Activated T-cell treated with anti-CD3 and anti-CD28 coated beads, Interleukin-2, amount 50 U/mL, for 24 hours (primary cell): Measurements from ENCODE around the gene ACER2.

Experiments used
- DNase-seq: peaks from one replicate; pipeline ENCODE4 v3.0.0-alpha.2; 2020
- H3K27ac Mint-ChIP-seq: 2 replicates; pipeline ENCODE4 v1.8.0; 2020; ENCODE audit warnings: mild to moderate bottlenecking, mixed read lengths
- H3K27me3 Mint-ChIP-seq: 2 replicates; pipeline ENCODE4 v1.8.0; 2020; ENCODE audit warnings: mixed read lengths
- H3K36me3 Mint-ChIP-seq: 2 replicates; pipeline ENCODE4 v1.8.0; 2020; ENCODE audit warnings: low read depth, mixed read lengths
- H3K4me1 Mint-ChIP-seq: 2 replicates; pipeline ENCODE4 v1.8.0; 2020; ENCODE audit warnings: low read depth, mixed read lengths
- H3K4me3 Mint-ChIP-seq: 2 replicates; pipeline ENCODE4 v1.8.0; 2020; ENCODE audit warnings: mild to moderate bottlenecking, moderate library complexity, mixed read lengths
- H3K9me3 Mint-ChIP-seq: 2 replicates; pipeline ENCODE4 v1.8.0; 2020; ENCODE audit warnings: mixed read lengths

ACER2 gene

DNA sequence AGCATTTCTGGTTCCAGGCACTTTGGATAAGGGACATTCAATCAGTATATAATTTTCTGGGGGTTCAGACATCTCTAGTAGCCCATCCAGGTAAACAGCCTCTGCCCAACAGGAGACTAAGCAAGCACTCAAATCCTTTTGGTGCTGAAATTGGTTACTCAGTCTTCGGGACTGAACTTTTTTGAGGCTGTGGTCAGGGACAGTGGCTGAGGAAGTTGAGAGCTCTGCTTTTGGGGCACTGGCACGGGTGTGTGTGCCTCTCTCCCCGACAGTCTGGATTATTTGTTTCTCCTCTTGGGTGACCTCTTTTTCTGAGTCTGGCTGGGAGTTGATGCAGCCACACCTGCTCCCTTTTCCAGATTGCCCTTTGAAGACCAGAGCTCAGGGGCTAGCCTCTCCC, 47.6 kb downstream of the ACER2 start:
- H3K4me1 Mint-ChIP-seq = peaks cover 8% of the 10 kb centered on the region
- no peaks in the 10 kb centered on the region for H3K9me3 Mint-ChIP-seq
- H3K27me3 Mint-ChIP-seq = no peaks in the 10 kb centered on the region
- H3K36me3 Mint-ChIP-seq = peaks cover 2% of the 10 kb centered on the region
- H3K27ac Mint-ChIP-seq = no peak overlapping the region
- H3K4me3 Mint-ChIP-seq = no peak overlapping the region
- no peak for DNase-seq

DNA sequence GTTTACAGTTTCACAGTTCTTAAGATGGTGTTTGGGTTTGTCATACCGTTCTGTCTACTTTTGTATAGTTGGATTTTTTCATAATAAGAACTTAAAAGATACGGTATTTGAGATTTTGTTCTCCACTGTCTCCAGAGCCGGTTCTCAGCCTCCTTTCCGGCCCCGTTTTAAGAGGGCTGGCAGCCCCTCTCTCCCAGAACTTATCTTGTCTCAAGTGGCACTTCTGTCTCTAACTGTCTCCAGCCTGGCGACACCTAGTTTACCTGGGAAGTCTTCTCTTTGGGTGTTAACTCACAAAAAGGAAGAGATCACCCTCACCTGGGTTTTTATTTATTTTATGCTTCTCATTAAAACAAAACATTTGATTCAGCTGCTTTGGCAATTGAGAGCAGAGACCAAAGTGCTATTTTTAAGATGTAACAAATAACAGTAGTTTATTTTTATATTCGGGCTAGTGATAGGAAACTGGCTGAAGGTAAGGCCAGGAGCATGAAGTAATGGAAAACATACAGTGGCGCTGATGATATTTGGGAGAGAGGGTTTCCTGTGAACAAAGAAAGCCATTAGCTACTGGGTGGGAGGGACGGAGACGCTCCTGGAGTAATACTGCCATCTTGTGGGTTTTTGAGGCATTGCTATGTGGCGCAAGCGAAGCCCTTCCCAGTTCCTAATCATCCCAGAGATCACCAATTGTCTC, 48.3 kb downstream of the ACER2 start:
- peak; percentile 70 for DNase-seq
- Mint-ChIP-seq H3K36me3 (no peaks in the 10 kb centered on the region), H3K4me3 (peak overlapping the region; percentile 42), H3K27me3 (no peaks in the 10 kb centered on the region), H3K27ac (no peak overlapping the region), H3K4me1 (peaks cover 8% of the 10 kb centered on the region), H3K9me3 (no peaks in the 10 kb centered on the region)

DNA sequence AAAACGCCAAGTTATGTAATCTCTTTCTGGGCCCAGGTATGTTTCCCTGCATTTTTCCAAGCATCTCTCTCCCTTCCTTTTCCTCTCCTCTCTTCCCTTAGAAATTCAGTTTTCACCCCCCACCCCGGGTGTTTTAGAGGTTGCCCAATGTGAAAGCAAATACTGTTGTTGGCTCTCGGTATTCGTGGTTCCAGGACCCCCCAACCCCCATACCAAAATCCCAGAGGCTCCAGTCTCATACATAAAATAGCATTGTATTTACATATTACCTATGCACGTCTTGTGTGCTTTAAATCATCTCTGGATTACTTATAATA, 48.8 kb downstream of the ACER2 start:
- Mint-ChIP-seq H3K4me3 (peak overlapping the region; percentile 42), H3K4me1 (peaks cover 8% of the 10 kb centered on the region), H3K36me3 (no peaks in the 10 kb centered on the region), H3K27ac (no peak overlapping the region), H3K27me3 (no peaks in the 10 kb centered on the region), H3K9me3 (no peaks in the 10 kb centered on the region)
- DNase-seq = no peak

DNA sequence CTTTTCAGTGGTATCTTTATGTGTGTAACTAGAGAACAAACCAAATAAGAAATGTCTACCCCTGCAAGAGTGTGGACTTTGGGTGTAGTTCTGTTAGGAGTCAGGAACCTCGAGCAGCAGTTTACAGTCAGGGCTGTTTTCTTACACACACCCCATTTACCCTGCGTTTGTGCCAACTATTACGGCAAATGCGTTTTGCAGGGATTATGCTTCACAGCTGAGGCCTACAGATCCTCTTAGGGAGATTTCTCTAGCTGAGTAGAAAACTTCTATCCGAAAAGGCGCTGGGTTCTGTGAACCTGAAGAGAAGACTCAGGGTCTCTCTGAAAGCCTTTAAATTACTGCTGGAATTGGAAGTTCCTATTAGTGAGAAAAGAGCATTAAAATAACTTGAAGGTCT, 51.4 kb downstream of the ACER2 start:
- H3K27ac Mint-ChIP-seq = no peak overlapping the region
- no peak overlapping the region for H3K4me3 Mint-ChIP-seq
- H3K9me3 Mint-ChIP-seq = no peaks in the 10 kb centered on the region
- H3K36me3 Mint-ChIP-seq = no peaks in the 10 kb centered on the region
- no peak for DNase-seq
- peaks cover 16% of the 10 kb centered on the region for H3K4me1 Mint-ChIP-seq
- H3K27me3 Mint-ChIP-seq = no peaks in the 10 kb centered on the region

DNA sequence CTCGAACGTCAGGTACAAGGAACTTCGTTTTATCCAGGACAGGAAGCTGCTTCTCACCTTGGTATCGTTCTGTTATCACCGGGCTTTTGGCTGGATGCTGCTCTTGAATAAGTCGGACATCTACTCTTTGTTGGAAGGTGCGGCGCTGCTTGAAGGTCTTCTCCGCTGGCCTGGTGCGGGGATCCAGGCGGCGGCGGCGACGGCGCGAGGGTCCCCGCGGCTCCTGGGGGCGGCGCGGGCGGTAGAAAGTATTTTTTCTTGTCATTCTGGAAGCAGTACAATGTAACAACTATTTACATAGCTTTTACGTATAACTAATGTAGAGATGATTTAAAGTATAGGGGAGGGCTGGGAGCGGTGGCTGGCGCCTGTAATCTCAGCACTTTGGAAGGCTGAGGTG, 52.3 kb downstream of the ACER2 start:
- Mint-ChIP-seq H3K9me3 (no peaks in the 10 kb centered on the region), H3K27me3 (no peaks in the 10 kb centered on the region), H3K36me3 (no peaks in the 10 kb centered on the region), H3K4me1 (peaks cover 16% of the 10 kb centered on the region), H3K4me3 (no peak overlapping the region), H3K27ac (no peak overlapping the region)
- no peak for DNase-seq

DNA sequence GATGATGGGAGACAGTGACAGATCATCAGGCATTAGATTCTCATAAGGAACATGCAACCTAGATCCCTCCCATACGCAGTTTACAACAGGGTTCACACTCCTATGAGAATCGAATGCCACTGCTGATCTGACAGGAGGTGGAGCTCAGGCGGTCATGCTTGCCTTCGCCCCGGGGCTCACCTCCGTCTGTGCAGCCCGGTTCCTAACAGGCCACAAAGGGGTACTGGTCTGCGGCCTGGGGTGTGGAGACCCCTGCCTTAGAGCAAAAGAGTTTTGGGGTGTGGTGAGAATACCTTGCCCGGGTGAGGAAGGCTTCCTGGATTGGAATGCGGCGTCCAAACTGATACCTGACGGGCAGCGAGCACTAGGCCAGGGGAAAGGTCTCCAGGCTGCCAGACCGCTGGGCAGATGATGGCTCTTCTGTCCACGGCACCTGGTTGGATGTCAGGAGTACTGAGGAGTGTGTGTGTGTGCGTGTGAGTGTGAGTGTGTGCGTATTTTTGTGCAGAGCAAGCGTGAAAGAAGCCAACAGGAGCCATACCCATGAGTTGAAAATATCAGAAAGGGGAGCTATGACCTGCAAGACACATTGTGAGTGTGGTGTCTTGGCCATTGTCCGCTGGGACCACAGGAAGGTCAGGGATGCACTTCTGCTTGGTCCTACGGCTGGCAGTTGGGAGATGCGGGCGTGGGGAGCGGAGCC, 55.4 kb downstream of the ACER2 start:
- no peak for DNase-seq
- Mint-ChIP-seq H3K27me3 (no peaks in the 10 kb centered on the region), H3K9me3 (no peaks in the 10 kb centered on the region), H3K27ac (peak overlapping the region; percentile 67), H3K4me3 (peak overlapping the region; percentile 78), H3K36me3 (no peaks in the 10 kb centered on the region), H3K4me1 (peaks cover 8% of the 10 kb centered on the region)

DNA sequence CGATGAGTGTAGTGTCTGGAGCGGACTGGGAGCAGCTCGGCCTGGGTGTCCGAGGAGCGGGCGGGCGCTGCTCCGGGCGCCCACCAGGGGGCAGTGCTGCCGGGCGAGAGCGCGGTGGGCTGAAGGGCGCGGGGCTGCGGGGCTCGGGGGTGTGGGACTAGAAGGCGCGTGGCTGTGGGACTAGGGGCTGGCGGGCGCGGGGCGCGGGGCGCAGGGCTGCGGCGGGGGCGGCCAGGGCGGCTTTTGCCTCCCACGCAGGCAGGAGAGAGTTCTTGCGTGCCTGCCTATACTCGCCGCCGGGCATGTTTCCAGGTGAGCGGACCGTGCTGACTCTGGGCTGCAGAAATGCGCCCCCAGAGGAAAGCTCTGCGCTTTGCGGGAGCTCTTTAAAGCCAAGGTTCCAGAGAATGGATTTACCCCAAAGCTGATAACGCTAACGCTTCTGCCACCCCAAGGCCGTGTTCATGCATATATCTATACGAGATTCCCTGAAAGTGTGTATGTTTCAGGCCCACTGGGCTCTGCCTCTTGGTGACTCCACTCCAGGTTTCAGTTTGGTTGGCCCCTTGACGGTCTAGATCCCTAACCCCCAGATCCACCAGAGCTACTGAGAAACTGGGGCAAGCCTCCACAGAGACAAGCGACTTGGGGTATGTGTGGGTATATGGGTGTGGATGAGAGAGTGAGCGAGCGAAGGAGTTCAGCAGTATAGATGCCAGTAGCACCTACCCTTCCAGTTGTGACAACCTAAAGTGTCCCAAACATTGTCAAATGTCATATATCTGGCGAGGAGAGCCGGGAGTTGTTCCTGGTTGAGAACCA, 56.2 kb downstream of the ACER2 start:
- H3K27ac Mint-ChIP-seq = peak overlapping the region; percentile 67

DNA sequence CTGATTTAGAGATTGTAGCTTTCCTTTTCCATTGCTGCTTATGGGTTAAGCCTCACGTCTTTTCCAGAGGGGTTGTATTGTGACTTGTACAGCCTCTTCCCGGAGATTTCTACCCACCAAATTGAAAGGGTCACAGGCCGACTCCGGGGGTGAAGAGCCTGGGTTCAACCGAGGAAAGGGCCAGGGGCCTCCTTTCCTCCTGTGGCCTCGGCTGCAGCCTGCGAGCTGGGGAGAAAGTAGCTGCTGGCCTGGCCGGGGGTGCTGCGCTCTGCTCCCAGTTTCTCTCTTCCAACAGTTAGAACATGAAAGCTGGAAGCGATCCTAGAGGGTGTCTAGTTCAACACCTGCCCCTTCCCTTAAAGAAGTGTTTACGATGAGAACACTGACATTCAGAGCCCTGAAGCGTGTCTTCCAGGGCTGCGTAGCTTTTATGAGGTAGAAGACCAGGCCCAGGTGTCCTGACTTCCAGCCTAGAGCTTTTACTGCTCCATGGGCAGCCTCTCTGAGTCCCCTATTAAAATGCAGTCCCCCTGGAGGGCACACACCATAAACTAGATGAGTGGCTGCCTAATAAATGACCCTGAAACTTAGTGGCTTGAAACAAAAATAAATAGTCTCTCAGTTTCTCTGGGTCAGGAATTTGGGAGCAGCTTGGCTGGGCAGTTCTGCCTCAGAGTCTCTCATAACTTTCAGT, 56.9 kb downstream of the ACER2 start:
- no peak for DNase-seq
- H3K27ac Mint-ChIP-seq = no peak overlapping the region
- H3K4me3 Mint-ChIP-seq = no peak overlapping the region
- H3K9me3 Mint-ChIP-seq = no peaks in the 10 kb centered on the region
- no peaks in the 10 kb centered on the region for H3K27me3 Mint-ChIP-seq
- peaks cover 8% of the 10 kb centered on the region for H3K4me1 Mint-ChIP-seq
- no peaks in the 10 kb centered on the region for H3K36me3 Mint-ChIP-seq

More for the DNA sequence above, 56.2 kb downstream of the ACER2 start:
- no peaks in the 10 kb centered on the region for H3K9me3 Mint-ChIP-seq
- peaks cover 8% of the 10 kb centered on the region for H3K4me1 Mint-ChIP-seq
- H3K4me3 Mint-ChIP-seq = peak overlapping the region; percentile 78
- no peaks in the 10 kb centered on the region for H3K36me3 Mint-ChIP-seq
- no peaks in the 10 kb centered on the region for H3K27me3 Mint-ChIP-seq
- peak; percentile 87 for DNase-seq

DNA sequence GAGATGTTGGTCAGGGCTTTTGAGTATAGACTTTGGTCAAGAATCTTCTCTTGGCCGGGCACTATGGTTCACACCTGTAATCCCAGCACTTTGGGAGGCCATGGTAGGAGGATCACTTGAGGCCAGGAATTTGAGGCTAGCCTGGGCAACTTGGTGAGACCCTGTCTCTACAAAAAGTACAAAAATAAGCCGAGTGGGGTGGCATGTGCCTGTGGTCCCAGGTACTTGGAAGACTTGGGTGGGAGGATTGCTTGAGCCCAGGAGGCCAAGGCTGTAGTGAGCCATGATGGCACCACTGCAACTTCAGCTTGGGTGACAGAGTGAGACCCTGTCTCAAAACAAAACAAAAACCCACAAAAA, 57.5 kb downstream of the ACER2 start:
- Mint-ChIP-seq H3K9me3 (no peaks in the 10 kb centered on the region), H3K27me3 (no peaks in the 10 kb centered on the region), H3K36me3 (no peaks in the 10 kb centered on the region), H3K27ac (no peak overlapping the region), H3K4me1 (peaks cover 8% of the 10 kb centered on the region), H3K4me3 (no peak overlapping the region)
- no peak for DNase-seq

DNA sequence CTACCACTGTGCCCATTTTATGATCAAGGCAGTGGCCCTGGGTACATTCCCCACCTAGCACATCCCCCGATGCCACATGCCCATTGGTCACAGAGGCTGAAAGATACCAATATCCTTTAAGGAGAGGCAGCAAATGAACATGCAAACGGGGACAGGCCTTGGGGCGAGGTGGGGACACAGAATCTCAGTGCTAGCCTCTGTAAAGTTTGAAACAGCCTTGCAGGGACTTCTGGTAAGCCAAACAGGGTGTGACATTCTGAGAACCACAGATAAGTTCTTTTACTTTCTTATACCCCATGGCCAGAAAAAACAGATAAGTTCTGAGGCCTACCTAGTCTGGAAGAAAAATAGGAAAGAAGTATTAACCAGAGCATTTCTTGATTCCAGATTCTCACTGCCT, 60.5 kb downstream of the ACER2 start:
- Mint-ChIP-seq H3K9me3 (no peaks in the 10 kb centered on the region), H3K36me3 (no peaks in the 10 kb centered on the region), H3K27ac (no peak overlapping the region), H3K27me3 (peaks cover under 1% of the 10 kb centered on the region), H3K4me1 (peaks cover 18% of the 10 kb centered on the region), H3K4me3 (no peak overlapping the region)
- DNase-seq = no peak

DNA sequence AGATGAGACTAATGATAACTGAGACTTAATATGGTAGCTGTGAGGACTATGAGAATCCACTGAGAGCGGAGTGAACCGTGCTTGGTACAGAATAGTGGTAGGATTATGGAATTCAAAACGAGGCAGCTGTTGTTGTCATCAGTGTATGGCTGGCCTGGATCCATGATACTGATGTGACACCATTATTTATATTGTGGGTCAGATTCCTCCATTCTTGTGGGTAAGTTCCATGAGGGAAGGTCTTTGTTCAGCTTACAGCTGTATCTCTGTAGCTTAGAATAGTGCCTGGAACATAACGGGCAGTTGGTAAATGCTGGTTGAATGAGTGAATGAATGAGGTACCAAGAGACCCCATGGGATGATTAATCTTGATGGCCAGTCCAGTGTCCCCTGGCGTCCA, 61.8 kb downstream of the ACER2 start:
- Mint-ChIP-seq H3K36me3 (no peaks in the 10 kb centered on the region), H3K4me1 (peaks cover 13% of the 10 kb centered on the region), H3K9me3 (no peaks in the 10 kb centered on the region), H3K27me3 (peaks cover 9% of the 10 kb centered on the region), H3K4me3 (no peak overlapping the region), H3K27ac (no peak overlapping the region)
- no peak for DNase-seq

DNA sequence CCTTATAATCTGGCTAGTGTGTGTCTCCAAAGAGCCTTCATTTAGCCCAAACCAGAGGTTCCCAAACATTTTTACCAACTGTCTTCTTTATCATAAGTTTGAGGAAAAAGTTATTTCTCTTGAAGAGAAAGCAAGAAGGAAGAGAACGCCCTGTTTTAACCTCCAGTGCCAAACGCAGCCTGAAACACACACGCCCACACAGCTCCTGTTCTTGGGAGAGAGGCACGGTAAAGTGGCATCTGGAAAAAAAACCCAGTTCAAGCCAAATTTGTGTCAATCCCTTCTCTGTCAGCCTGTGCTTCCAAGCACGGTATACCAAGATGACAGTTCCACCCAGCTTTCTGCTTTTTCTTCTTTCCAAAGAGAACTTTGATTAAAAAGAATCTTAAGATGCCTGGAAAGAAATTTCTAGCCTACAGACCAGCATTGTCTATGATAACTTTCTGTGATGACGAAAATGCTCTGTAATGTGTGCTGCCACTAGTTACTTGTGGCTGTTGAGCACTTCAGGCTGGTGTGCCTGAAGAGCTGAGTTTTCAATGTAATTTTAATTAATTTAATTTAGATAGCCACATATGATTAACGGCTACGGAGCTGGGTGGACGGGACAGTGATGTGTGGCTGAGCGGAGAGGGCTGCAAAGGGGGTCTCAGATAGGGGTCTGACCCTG, 62.3 kb downstream of the ACER2 start:
- no peaks in the 10 kb centered on the region for H3K36me3 Mint-ChIP-seq
- H3K27ac Mint-ChIP-seq = no peak overlapping the region

DNA sequence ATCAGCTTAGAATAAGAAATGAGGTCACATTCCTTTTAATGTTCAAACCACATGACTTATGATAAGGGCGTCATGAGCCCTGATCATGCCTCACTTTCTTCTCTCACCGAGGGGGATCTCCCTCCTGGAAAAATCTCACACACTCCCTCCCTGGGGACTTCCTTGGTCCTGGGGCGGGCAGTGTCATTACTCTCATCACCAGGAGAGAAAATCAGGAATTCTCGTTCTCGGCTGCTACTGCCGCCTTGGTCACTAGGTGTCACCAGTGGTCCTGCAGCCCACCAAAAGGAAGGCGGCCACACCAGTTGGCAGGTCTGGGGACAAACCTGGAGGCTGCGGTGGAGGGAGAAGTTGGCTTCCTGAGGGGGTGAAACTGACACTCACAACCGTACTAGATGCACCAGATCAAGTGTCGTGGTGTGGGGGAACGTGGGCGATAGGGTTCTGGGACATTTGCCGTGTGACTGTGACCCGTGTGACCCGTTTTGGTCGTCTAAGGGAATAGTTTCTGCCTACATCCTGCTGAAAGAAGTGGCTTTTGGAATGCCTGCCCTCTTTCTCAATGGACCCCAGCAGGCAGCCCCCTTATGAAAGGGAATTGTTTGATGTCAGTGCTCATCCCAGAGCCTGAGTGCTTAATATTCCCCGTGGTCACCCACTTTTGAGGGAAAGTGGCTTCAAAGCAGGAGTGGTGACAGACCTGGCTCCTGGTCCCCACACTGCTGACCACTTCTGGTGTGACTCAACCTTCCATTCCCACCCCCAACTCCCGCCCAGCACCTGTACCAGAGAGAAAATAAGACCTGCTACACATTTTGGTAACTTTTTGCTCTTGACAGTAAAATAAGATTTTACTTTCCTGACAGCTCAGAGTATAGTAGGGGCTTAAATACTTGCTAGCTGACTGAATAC, 63.2 kb downstream of the ACER2 start:
- DNase-seq = peak; percentile 69
- Mint-ChIP-seq H3K27ac (peak overlapping the region; percentile 78), H3K9me3 (no peaks in the 10 kb centered on the region)

More for the DNA sequence above, 62.3 kb downstream of the ACER2 start:
- no peak for DNase-seq
- peaks cover 9% of the 10 kb centered on the region for H3K27me3 Mint-ChIP-seq
- no peaks in the 10 kb centered on the region for H3K9me3 Mint-ChIP-seq
- peaks cover 13% of the 10 kb centered on the region for H3K4me1 Mint-ChIP-seq
- H3K4me3 Mint-ChIP-seq = no peak overlapping the region

More for the DNA sequence above, 63.2 kb downstream of the ACER2 start:
- peaks cover 9% of the 10 kb centered on the region for H3K27me3 Mint-ChIP-seq
- peaks cover 13% of the 10 kb centered on the region for H3K4me1 Mint-ChIP-seq
- H3K36me3 Mint-ChIP-seq = no peaks in the 10 kb centered on the region
- peak overlapping the region; percentile 44 for H3K4me3 Mint-ChIP-seq
